Hematopoietic multipotent progenitor cell treated with erythropoietin and hydrocortisone succinate and interleukin-3 and kit ligand, for 17 days (in vitro differentiated cells): Measurements from ENCODE around the gene TNF.
"Not testable (repeated sequence)": the region's sequence is repeated elsewhere in the genome, so short reads cannot be mapped to it uniquely, and the experiment has no call there.

Experiments used
- DNase-seq: peaks from one replicate; pipeline ENCODE4 v3.0.0-alpha.2; 2015; ENCODE audit warnings: low spot score

Gene TNF

DNA sequence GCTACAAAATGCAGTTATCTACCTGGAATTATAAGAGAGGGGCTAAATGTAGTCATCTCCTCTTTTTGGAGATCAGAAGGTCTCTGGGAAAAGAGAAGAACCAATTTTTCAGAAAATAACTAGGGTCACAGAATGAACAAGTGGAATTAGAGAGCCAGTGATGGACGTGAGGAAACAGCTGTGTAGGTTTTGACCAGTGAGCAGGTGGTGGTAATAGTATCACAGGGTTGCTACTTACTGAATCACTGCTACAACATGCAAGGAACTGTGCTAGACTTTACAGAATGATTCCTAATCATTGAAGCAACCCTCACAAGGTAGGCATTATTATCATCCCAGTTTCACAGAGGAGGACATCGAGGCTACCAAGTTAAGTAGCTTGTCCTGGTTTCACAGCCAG lies 30.7 kb upstream of the TNF start:
- no peak for DNase-seq

DNA sequence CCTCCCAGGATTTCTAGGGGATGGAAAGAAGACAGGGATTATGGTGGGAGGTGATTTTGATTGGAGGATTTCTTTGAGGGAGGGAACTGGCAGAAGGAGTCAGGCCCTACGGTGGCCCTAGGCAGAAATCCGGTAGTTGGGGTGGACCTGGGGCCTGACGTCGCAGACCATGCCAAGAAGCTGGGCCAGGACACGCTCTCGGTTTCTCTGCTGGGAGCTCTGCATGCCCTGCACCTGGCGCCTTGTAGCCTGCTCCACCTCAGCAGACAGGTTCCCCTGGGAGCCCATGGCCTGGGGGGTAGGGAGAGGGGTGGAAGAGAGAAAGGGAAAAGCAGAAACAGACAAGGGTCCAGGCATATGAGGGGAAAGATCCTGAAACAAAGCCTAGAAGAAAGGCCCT lies 30.1 kb upstream of the TNF start:
- no peak for DNase-seq

DNA sequence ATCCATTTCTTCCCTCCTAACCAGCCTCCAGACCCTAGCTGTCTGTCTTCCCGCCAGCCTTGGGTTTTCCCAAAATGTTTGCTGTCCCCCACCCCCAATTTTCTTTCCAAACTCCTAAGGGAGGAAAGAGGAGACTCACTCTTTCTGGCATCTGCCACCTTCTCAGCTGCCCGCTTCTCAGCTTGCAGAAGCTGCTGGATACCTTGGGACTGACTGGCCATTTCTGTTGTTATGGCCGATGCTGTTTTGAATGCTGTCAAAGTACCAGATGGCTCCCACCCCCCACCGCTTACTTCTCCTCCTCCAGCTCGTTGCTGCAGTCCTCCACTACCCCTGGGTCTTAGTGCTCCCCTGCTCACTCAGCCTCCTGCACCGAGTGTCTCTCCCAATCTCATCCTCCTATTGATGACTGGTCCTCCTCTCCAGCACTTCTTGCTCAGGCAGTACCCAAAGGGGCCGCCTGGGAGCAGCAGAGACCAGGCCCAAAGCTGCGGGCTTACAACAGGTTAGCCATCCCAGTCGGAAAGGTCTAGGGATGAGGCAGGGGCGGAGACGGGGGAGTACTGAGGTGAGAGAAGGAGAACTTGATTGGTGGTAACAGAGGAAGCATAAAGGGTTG lies 28.9 kb upstream of the TNF start, which contains the start of gene ATP6V1G2:
TSS of gene ATP6V1G2 (minus strand) at position 270 of the 619 bp plus-strand sequence. CDS start at position 221, 49 bp downstream.
- DNase-seq: peak; percentile 90

DNA sequence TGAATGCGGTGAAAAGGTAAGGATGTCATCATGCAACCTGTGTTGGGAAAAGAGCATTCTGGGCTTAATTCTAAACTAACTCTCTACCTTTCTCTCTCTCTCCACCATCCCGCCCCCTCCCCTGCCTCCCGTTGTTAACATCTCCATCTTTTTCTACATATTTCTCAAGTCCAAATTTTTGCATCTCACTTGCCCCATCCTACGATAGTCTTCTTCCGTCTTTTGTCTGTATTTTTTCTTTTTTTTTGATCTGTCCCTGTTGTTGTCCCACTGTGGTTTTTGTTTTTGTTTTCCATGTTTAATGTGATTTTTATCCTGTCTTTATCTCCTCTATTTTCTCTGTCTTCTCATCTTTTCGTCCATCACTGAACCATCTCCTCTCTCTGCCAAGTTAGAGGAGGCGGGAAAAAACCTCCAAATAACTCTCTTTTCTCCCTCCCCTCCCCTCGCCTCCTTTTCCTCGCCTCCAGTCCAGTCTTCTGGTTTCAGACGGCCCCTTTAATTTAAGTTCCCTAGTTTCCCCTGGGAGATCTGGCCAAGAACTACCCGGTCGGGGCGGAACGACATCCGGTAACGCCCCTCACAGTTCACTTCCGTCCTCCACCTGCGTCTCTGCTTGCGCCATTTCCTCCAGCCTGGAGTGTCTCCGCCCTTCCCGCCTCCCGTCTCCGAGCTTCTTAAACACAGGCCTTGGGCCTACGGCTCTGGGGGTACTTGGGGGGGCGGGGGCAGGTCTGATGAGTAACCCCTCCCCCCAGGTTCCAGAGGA lies 28.2 kb upstream of the TNF start, which contains the start of gene NFKBIL1:
TSS of gene NFKBIL1 (plus strand) at position 651 of the 769 bp plus-strand sequence. CDS start at position 738, 87 bp downstream.
- DNase-seq: peak; percentile 92

DNA sequence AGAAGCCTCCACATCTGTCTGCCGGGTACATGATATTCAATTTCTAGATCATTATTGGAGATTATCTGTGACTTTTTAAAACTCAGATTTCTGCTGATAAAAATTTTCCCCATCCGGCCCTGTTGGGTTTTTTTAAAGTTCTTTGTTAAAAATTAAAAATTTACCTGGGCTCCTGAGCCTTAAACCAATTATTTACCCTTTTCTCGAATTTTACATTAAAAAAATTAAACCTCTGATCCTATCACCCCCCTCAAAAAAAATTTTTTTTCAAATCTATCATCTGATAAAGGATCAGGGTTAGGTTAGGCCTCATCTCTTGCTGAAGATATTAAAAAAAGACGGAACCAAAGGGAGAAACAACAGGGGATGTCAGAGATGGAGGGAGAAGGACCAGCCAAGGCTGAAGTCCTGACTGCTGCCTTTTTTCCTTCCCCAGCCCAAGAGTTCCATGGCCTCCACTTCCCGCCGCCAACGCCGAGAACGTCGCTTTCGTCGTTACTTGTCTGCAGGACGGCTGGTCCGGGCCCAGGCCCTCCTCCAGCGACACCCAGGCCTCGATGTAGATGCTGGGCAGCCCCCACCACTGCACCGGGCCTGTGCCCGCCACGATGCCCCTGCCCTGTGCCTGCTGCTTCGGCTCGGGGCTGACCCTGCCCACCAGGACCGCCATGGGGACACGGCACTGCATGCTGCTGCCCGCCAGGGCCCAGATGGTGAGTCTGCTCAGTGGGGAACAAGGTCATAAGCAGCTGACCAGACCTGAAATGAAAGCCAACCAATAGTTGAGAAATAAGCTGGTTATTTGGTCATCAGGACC lies 27.4 kb upstream of the TNF start:
- DNase-seq: no peak

DNA sequence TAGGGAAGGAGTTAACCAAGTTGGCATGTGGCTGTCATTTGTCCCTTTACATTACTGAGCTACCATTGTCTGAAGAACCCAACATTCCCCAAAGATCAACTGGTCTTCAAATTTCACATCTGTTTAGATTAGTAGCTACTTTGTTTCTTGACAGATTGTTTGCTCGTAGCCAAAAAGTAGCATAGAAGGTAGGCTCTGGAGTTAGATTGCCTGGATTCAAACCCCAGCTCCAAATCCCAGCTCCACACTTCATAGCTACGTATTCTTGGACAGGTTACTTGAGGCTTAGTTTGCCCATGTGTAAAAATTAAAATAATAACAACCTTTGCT lies 26.9 kb upstream of the TNF start:
- DNase-seq: no peak

DNA sequence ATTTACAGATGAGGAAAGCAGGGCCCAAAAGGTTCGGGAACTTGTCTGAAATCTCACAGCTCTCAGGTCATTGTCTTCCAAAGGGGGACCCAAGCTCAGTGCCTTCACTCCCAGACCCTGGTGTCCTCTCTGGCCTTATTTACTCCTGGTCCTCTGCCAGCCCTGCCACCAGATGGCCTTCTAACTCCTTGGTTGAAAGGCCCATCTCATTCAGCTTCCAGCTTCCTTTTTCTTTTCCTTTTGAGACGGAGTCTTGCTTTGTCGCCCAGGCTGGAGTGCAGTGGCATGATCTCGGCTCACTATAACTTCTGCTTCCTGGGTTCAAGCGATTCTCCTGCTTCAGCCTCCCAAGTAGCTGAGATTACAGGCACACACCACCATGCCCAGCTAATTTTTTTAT lies 24.0 kb upstream of the TNF start:
- DNase-seq: not testable (repeated sequence)

DNA sequence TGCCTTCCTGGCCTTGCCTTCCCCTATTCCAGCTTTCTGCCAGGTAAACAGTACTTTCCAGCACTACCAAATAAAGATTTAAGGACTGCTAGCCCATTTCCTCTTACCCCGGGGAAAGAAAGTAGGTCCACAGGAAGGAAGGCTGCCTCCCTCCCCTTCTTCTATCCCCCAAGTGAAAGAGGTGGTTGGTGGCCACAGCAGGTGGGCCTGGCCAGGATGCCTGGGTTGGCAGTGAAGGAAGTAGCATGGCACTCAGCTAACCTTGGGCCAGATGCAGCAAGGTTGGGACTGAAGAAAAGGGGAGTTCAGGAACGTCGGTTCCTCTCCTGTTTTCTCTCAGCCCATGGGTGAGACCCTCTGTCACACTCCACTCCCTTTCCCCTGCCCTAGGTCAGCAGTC lies 19.1 kb upstream of the TNF start:
- DNase-seq: no peak

DNA sequence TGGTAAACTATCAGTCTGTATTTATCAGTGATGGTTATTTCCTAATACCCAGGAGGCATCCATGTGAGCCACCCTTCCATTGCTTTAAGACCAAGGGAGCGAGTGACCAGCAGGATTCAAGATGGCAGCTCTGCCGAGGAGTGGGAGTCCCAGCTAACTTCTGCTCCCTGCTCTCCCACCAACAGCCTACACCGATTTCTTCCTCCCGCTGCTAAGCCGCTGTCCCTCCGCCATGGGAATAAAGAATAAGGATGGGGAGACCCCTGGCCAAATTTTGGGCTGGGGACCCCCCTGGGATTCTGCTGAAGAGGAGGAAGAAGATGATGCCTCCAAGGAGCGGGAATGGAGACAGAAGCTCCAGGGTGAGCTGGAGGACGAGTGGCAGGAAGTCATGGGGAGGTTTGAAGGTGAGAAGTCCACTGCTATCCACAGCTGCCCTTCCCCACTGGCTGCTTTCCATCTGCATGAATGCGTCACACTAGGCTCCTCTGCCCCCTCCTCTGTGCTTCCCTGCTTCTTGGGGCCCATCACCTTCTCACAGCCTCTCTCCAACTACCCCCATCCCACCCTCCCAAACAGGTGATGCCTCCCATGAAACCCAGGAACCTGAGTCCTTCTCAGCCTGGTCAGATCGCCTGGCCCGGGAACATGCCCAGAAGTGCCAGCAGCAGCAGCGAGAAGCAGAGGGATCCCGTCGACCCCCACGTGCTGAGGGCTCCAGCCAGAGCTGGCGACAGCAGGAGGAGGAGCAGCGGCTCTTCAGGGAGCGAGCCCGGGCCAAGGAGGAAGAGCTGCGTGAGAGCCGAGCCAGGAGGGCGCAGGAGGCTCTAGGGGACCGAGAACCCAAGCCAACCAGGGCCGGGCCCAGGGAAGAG lies 17.7 kb upstream of the TNF start:
- DNase-seq: no peak

DNA sequence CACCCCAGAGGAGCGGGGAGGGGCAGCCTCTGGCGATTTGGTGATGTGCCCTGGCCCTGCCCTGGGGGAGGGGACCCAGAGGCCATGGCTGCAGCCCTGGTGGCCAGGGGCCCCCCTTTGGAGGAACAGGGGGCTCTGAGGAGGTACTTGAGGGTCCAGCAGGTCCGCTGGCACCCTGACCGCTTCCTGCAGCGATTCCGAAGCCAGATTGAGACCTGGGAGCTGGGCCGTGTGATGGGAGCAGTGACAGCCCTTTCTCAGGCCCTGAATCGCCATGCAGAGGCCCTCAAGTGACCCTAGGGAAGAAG lies 17.1 kb upstream of the TNF start:
- DNase-seq: no peak

DNA sequence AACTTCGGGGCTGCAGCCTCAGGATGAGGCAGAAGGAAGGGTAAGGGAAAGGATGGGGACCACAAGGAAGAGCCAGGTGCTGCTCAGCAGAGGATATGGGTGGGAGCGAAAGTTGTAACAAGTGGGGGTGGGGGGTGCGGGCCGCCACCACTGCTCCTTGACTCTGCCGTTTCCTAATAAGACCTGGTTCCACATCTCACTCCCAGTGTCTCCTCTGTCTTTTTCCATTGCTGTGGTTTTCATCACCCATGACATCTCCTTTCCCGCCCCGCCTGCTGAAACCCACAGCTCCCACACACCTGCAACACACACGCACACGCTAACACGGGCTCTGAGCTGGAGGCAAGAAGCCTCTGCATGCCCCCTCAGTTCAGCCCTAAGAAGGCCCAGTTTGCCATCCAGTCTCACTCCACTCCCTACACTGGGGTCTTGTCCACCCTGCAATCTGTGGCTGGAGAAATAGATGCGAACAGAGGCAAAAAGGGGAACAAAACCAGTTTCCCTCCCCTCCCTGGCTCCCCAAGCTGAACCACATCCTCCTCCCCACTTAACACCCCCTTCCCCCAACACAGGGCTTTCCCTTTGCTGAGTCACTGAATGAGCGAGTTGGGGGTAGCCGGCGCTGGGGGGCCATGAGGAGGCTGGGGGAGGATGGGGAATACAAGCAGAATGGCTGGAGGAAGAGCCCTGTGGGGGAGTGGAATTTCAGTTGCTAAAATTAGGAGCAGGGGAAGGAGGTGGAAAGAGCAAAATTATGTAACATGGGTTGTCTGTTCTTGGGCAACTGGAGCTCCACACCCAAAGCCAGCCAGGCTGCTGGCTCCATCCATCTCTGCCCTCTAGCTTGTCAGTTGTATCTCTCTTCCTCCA lies 16.5 kb upstream of the TNF start:
- DNase-seq: no peak

DNA sequence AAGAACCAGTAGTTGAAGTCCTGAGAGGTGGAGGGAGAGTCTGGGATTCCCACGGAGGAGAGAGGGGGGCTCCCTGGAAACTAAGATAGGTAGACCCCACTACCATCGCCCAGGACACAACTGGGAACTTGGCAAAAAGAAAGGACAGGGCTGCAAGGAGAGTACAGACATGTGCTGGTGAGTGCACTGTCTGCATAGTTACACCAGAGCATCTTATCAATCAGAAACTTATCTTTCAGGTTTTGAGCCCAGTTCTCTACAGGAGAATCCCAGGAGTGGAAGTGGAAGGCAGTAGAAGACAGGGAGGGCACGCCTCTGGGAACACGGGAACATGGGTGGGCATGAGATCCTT lies 15.8 kb upstream of the TNF start:
- DNase-seq: no peak

DNA sequence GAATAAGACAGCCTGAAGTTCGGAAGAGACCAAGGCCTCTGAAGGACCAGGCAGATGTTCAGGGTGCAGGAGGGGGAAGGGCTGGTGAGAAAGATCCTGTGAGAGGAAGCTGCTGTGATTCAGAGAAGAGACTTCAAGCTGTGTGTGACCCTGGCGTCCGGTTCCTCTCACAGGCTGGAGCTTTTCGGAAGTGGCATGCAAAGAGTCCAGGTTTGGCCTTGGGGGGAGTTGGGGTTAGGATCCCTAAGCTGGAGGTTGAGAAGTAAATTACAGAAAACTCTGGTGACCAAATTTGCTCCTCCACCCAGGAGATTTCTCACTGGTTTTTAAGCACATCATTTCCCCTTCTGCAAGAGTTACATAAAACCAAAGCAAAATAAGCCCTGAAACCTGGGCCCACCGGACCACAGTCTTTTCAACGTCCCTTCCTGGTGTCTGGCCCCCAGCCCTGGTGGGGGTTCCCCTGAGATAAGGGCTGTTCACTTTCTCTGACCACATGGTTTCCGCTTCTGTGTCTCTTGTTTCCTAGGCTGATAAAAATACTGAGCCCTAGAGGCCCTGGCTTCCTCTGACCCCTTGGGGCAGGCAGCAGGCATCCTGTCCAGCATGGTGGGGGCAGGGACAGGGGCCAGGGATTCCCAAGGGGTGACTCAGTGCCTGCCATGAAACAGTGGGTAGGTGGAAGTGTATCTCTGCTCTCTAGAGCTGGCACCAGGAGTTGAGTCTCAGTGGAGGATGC lies 15.2 kb upstream of the TNF start:
- no peak for DNase-seq

DNA sequence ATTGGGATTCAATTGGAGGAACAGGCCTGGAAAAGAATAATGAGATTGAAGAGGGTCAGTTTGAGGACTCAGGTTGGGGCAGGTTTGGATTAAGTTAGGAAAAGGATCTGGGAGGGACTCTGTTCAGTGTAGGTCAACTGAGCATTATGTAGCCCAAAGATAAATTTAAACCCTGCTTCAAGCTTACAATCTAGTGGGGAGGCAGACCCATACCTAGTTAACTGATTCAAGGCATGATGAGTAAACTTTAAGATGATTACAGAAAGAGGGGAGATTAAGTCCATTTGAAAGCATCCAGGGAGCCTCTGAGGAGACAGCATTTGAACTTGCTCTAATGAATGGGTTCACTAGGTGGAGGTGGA lies 14.7 kb upstream of the TNF start:
- no peak for DNase-seq

DNA sequence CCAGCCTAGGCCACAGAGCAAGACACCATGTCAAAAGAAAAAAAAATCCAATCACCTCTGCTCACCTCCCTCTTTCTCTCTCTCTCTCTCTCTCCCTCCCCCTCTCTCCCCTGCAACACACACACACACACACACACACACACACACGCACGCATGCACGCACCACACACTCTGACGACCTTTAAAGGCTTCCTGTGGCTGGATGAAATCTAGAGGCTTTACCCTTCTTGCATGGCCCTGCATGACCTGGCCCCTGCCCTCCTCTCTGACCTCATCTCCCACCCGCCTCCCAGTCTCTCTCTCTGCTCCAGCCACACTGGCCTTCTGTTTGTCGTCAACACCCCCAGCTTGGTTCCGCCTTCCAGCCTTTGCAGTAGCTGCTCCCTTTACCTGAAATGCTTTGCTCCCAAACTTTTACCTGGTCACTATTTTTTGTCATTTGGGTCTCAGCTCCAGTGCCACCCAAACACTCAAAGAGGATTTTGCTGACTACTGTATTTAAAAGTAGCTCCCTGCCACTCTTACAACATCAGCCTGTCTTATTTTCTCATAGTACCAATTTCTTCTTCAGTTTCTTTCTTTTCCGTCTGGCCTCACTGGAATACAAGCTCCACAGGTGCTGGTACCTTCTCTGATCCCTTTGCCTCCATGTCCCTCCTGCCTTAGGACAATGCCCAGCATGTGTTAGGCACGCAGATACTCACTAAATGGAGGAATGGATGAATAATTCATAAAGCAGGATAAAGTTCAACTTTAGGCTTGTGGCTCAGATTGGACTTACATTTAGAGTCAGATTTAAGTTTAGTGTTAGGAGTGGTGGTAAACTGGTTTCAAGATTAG lies 7.6 kb upstream of the TNF start:
- DNase-seq: no peak

DNA sequence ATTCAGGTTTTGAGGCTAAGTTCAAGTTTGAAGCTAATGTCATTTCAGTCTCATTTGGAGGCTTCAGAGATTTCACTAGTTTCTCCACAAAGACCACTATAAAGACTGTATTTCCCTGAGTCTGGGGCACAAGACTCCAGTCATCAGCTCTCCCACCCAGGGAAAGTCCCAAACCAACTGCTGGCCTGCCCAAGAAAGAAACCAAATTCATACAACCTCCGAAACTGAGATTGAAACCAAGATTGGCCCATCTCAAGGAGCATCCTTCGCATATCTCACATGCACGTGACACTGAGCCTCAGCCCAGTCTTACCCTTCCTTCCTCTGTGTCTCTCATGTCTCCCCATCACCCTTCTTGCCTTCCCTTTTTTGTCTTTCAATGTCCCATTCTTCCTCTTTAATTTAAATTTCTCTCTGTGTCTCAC lies 6.8 kb upstream of the TNF start:
- no peak for DNase-seq

DNA sequence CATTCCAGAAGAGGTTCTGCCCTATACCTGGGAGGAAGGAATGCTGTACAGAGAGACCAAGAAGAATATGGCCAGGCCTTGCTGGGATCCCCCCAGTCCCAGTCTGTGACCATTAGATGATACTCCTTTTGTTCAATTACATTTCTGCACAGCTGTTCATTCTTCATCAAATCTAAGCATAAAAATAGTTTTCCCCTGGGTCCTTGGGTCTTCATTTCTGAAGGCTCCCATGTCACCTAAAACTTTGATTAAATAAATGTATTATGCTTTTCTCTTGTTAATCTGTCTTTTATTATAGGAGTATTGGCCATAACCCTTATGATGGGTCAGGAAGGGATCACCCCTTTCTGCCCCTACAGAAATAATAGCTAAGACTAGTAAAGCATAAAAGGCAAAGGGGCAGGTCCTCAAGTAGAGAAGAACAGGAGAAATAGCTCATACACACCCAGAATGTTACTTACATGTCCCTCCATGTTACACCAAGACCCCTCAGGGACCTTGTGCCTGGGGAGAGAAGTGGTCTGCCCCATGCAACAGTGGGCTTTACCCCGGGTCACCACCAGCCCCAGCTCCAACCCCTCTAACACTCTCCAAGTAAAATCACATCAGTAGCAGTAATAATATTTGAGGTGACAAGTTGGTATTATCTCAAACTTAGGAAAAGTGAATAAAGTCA lies 5.4 kb upstream of the TNF start:
- no peak for DNase-seq

DNA sequence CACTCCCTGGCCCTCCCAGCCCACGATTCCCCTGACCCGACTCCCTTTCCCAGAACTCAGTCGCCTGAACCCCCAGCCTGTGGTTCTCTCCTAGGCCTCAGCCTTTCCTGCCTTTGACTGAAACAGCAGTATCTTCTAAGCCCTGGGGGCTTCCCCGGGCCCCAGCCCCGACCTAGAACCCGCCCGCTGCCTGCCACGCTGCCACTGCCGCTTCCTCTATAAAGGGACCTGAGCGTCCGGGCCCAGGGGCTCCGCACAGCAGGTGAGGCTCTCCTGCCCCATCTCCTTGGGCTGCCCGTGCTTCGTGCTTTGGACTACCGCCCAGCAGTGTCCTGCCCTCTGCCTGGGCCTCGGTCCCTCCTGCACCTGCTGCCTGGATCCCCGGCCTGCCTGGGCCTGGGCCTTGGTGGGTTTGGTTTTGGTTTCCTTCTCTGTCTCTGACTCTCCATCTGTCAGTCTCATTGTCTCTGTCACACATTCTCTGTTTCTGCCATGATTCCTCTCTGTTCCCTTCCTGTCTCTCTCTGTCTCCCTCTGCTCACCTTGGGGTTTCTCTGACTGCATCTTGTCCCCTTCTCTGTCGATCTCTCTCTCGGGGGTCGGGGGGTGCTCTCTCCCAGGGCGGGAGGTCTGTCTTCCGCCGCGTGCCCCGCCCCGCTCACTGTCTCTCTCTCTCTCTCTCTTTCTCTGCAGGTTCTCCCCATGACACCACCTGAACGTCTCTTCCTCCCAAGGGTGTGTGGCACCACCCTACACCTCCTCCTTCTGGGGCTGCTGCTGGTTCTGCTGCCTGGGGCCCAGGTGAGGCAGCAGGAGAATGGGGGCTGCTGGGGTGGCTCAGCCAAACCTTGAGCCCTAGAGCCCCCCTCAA lies 3.1 kb upstream of the TNF start, which contains the start of gene LTA:
TSS of gene LTA (plus strand) at position 249 of the 871 bp plus-strand sequence. CDS start at position 703, 454 bp downstream.
- no peak for DNase-seq
